Peyer's patch (tissue), 4 donors: ENCODE data around the gene ARMC8.

Experiments
- CTCF ChIP-seq, 6 experiments: fragments of 450-650 bp in 4 of 6; fragments of 200-600 bp in 2 of 6; sonication (generic) in 1 of 6; IDR thresholded peaks; one replicate each; pipeline ENCODE4 v1.5.1; 2017 to 2019; ENCODE audit warnings: antibody characterized with exemption in 6 of 6, mild to moderate bottlenecking in 3 of 6, moderate library complexity in 1 of 6
- POLR2A ChIP-seq, 2 donors: fragments of 450-650 bp; IDR thresholded peaks; one replicate each; pipeline ENCODE4 v1.5.1; 2017; ENCODE audit warnings: antibody characterized with exemption in 2 of 2, mild to moderate bottlenecking in 2 of 2, moderate library complexity in 2 of 2

- TF ChIP-seq CTCF (IDR thresholded peaks at IDR 0.05) (no peak), POLR2A (IDR thresholded peaks at IDR 0.05) (no peak)
Observed at GRCh38 chr3:138186221-138186620, 880 bp upstream of the ARMC8 start.
